ENCODE data around the gene ZNF549.

GRCh38 chr19:57566396-57567265 lies 39.5 kb downstream of the ZNF549 start:
- no peak for TF ChIP-seq HNRNPH1 (optimal IDR thresholded peaks at IDR 0.05; ENCODE audit: low read depth, low read length)
- TF ChIP-seq FOXO1 (CRISPR knock-in tag; IDR thresholded peaks at IDR 0.05), result no peak
- TF ChIP-seq ZNF142 (CRISPR knock-in tag; IDR thresholded peaks at IDR 0.05), result no peak
- no peak for TF ChIP-seq PBX3 (CRISPR knock-in tag; IDR thresholded peaks at IDR 0.05; ENCODE audit: borderline replicate concordance)
- no peak for TF ChIP-seq NR1H2 (CRISPR knock-in tag; IDR thresholded peaks at IDR 0.05; ENCODE audit: borderline replicate concordance, low read depth)
- TF ChIP-seq CAMTA2 (CRISPR knock-in tag; IDR thresholded peaks at IDR 0.05; ENCODE audit: borderline replicate concordance), result no peak
- TF ChIP-seq MYC (CRISPR knock-in tag; IDR thresholded peaks at IDR 0.05; ENCODE audit: borderline replicate concordance), result no peak
- TF ChIP-seq ARNTL (CRISPR knock-in tag; IDR thresholded peaks at IDR 0.05), result no peak

Measured in HepG2 (cell line).